HS-27A (cell line): ENCODE data around the gene FBN1.

Source experiments
- DNase-seq: peaks from one replicate; pipeline ENCODE4 v3.0.0-alpha.2; 2012; ENCODE audit warnings: low read depth, missing footprints

FBN1 gene

GRCh38 chr15:48652510-48653076 lies 7.1 kb upstream of the FBN1 start:
- DNase-seq, result no peak

GRCh38 chr15:48650931-48651330 lies 5.4 kb upstream of the FBN1 start:
- DNase-seq, result no peak

DNA sequence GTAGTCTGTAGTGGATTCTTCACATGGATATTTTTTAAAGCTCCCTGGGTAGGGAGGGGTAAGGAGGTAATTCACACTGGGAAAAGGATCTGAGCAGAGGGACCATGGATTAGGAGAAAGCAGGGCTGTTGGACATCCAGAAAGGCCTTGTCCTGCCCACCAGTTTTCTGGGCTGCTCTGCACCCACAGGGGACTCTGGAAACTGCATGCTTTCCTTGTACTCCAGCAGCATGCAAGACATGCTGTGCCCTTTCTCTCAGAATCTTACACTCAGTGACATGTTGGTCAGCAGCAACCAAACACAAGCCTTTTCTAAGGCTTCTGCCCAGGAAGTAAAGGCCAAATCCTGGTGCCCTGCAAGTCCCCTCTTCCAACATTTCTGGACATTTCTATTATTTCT lies 2.5 kb upstream of the FBN1 start:
- DNase-seq, result no peak

GRCh38 chr15:48646331-48646730 lies 822 bp upstream of the FBN1 start:
- DNase-seq, result no peak

DNA sequence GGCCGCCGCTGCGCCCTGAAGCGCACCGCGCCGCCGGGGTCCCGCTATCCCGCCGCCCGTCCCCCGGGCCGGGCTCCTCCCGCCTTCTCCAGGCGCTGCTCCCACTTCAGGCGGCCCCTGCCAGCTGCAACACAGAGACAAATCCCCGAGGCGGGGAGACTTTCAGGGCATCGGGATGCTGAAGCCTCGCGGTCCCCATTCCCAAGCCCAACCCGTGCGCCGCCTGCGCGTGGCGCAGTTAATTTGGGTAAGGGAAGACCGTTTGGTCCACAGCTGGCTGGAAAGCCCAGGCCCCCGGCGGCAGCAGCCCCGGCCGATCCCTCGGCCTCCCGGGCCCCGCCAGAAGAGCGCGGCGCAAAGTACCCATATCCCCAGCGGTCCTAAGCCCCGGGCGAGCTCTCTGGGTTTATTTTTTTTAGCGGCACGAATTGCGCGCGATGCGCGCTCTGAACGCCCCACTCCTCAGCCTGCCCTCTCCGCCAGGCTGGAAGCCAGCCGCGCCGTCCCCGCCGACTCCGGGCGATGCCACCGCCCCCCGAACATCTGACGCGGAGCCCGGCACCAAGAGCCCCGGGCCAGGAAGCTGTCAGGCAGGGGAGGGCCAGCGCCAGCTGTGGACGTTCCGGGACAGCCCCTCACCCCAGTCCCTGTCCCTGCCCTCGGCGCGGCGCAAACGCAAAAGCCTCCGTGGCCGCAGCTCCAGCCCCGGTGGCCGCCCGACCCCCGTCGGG lies 517 bp downstream of the FBN1 start:
- DNase-seq, result no peak

- DNase-seq, result no peak
Measured at GRCh38 chr15:48644467-48644826, 1.1 kb downstream of the FBN1 start.

- no peak for DNase-seq
Measured at GRCh38 chr15:48643776-48644466, 1.6 kb downstream of the FBN1 start.

DNA sequence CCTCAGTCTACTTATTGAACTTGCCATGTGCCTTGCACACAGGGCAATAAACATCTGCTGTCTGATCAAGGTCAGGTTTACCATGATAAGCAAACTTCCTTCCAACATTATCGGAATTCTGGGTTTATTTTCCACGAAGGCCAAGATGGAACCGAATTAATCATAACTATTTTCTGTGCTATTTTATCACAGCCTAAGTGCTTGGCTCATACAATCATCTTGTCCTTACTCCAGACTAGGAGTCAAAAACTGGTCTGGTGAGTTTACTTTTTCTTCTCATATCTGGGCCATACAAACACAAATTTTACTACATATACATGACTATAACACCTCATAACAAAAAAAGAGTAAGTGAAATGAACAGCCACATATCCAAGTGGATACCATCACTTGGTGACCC lies 2.3 kb downstream of the FBN1 start:
- DNase-seq, result no peak

DNA sequence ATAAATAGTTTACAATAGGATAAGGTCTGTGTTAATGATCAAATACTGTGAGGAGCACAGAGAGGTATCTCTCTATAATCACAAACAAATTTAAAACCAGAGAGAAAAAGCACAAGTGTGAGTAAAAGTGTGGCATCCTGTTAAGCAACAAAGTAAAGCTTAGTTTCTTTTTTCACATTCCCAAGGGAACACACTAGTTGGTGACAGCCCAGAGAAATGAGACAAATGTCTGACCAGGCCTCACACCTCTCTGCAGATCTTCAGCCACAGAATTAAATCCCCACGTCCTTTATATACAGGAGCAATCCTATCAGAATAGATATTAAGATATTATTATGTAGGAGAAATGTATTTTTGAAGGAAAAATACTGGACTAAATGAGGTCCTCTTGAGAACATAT lies 2.7 kb downstream of the FBN1 start:
- DNase-seq, result no peak

DNA sequence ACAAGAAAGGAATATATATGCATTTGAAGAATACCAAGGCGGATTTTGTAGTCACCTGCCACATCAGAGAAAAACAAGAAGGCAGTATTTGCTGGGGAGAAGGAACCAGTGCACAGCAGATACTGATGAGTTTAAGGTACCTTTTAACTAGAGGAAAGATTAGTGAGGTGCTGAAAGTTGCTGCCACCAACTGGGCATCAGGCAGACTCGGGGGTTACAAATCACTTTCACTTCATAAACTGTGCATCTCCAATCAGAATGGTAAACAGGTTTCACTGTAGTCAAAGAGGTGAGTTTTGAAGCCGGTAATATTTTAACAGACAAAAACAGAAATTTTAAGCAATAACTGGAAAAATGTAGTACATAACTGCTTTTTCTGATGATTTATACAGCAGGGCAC lies 4.1 kb downstream of the FBN1 start:
- no peak for DNase-seq

- no peak for DNase-seq
Measured at GRCh38 chr15:48638963-48639362, 6.5 kb downstream of the FBN1 start.

DNA sequence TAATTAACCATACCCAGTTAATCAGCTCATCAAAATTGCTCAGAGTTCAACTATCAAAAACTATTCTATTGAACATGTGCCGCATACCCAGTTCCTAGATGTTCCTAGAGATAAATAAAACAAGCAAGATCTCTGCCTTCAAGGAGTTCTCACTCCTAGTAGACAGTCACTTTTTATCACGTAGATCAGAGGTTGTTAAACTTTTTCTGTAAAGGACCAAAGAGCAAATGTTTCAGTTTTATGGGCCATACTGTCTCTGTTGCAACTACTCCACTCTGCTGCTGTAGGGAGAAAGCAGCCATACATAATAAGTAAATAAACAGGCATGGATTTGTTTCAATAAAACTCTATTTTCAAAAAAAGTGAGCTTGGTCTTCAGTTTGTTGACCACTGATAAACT lies 7.9 kb downstream of the FBN1 start:
- DNase-seq, result no peak

GRCh38 chr15:48636511-48636910 lies 9.0 kb downstream of the FBN1 start:
- no peak for DNase-seq

GRCh38 chr15:48634893-48635292 lies 10.6 kb downstream of the FBN1 start:
- DNase-seq, result no peak

DNA sequence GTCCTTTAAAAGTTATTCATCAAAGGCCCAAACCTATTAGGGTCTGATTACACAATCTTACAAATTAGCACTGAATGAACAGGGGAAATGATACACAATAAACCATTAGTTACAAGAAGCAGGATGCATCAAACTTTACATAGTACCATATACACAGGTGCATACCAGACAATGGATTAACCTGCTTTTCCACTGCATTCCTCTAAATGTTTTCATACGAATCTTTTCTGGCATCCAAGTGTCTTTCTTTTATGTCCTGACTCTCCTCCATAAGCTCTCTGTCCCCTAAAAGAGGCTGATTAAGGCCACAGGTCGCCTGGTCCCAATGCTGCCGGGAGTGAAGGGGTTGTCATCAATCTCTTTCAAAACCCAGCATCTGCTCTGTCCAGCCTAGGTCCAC lies 11.4 kb downstream of the FBN1 start:
- no peak for DNase-seq

DNA sequence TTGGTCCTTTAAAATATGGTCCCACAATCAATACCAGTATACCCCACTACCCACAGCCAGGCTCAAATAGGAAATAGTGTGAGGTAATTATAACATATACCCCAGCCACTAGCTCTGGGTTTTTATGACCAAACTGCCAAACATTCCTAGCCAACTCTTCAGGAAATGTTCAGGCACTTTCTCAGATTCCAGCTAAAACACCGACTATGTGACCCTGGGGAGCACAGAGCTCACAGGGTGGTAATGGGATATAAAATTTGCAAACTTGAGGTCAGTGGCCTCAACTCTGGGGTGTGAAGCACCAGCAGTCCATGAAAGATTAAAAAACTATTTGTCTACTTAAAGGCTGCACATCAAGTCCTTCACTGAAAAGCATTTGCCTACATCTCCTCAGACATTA lies 12.9 kb downstream of the FBN1 start:
- no peak for DNase-seq

DNA sequence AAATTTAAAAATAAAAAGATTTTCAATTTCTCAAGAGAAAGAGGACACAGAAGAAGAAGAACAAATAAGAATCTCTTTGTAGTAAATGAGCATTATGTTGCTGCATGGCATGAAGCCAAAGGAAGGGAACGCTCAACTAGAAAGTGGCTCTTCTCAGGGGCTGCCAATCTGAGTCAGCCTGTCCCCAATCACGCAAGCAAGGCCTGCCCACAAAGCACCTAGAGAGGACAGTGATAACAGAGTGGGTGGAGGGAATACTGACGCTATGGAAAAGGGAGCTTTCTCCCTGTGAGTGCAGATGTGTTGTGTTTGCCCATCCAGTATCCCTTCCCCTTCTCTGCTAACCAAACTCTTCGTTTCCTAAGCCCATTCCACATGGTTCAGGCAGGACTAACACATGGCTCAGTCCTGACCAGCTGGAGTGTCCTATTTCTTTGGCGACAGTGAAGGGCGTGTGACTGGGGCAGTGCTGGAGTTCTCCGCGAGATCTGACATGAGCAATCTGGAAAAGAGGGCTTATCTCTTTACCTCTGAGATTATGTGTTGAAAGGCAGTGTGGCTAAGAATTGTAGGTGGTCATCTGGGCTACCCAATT lies 14.2 kb downstream of the FBN1 start:
- DNase-seq, result no peak

DNA sequence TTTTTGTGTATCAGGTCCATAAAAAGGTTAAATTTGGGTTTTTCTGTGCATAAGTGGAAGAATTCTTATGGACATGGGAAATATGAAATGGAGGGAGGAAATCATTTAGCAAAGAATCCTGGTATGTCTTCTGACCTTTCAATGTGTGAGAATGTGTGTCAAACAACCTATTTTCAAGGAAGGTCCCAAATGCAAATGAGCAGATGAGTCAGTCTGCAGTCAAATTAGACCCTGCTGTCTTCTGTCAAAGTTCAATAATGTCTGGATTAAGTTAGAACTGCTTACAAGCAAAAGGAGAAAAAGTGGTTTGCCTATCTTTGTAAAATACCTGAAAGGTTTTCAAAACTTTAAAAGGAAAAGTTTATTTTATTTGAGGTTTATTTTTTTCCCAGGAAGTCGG lies 15.3 kb downstream of the FBN1 start:
- no peak for DNase-seq

- no peak for DNase-seq
Measured at GRCh38 chr15:48628832-48629231, 16.7 kb downstream of the FBN1 start.

DNA sequence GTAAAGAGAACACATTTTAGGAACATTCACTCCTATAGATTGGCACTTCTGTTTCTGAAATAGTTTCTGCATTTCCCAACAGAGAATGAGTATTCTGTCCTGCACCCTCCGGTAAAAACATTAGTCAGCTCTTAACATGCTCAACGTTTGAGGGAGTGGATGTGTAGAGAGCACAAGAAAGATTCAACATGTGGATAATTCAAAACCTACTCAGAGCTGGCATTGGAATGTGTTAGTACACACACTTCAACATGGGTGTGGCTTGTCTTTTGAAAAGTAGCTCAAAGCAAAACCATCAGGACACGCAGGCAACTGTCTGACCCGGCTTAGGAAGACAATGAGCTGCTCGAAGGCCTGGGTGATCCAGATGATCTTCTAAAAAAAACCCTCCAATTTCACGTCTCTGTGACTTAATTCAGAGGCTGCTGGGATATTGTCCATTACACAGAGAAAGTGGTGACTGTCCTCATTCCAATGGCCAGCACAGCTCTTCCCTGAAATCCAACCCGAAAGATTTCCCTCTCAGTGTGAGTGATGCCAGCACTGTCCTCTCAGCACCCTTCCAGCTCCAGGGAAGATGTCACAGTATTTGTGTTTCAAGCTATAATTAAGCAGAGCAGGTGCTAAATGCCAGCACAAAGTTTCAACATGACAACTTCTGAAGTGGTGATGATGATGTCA lies 18.1 kb downstream of the FBN1 start:
- peak; percentile 57 for DNase-seq

GRCh38 chr15:48625126-48625525 lies 20.4 kb downstream of the FBN1 start:
- DNase-seq, result no peak

- no peak for DNase-seq
Measured at GRCh38 chr15:48624700-48625099, 20.8 kb downstream of the FBN1 start.

DNA sequence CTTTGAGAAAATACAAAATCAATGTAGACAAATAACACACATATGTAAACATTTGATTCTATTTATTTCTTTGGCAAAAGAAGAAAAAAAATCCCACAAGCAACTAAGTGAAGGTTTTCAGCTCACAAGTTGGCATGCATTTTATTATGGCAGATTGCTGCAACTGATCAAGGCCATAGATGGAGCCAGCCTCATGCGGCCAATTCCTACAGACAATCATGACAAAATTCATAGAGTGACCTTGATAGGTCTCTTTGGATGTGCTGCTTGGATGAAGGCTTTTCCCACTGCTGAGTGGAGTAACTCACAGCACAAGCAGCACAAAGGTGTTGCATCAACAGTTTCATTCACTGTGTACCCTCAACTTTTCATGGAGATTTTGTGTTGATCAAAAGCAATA lies 22.1 kb downstream of the FBN1 start:
- DNase-seq, result no peak
